MCF 10A (cell line): ENCODE data around the gene C19orf53. TPM values are rescaled to one million over a fixed set of nuclear protein-coding genes. Genes with fewer than 3 reads are reported as not detected.
"Not testable (repeated sequence)": the region's sequence is repeated elsewhere in the genome, so short reads cannot be mapped to it uniquely, and the experiment has no call there.

Source experiments
- BruUV-seq: library from RNA; stranded (reverse); fragments of 400-500 nt; replicated peaks from 2 replicates; lab custom pipeline; 2021; lab: Mats Ljungman, UMichigan
- CTCF ChIA-PET: fragments of 300-600 bp; sonication (Branson Sonifier 250); formaldehyde crosslinking; extraction: SDS; loops from one replicate; lab custom pipeline; 2021; ENCODE audit warnings: antibody characterized with exemption, inconsistent platforms; lab: Yijun Ruan, JAX
- POLR2A ChIA-PET: fragments of 300-600, 350-650 bp; sonication (Branson Sonifier 250); formaldehyde crosslinking; extraction: SDS; loops from one replicate; lab custom pipeline; 2020; ENCODE audit warnings: antibody characterized with exemption, inconsistent platforms; lab: Yijun Ruan, JAX
- DNase-seq: peaks from one replicate; pipeline ENCODE4 v3.0.0-alpha.2; 2018; ENCODE audit not compliant: unreplicated experiment
- H3K27ac Mint-ChIP-seq: one replicate; pipeline ENCODE4 v1.8.0; 2022; ENCODE audit warnings: mild to moderate bottlenecking, low read depth, mixed read lengths; ENCODE audit not compliant: unreplicated experiment
- H3K27me3 Mint-ChIP-seq: one replicate; pipeline ENCODE4 v1.8.0; 2022; ENCODE audit warnings: mixed read lengths; ENCODE audit not compliant: insufficient read depth, unreplicated experiment
- H3K36me3 Mint-ChIP-seq: one replicate; pipeline ENCODE4 v1.8.0; 2022; ENCODE audit warnings: mild to moderate bottlenecking, moderate library complexity, mixed read lengths; ENCODE audit not compliant: insufficient read depth, unreplicated experiment
- H3K4me1 Mint-ChIP-seq: one replicate; pipeline ENCODE4 v1.8.0; 2022; ENCODE audit warnings: mixed read lengths; ENCODE audit not compliant: insufficient read depth, unreplicated experiment
- H3K4me3 Mint-ChIP-seq: one replicate; pipeline ENCODE4 v1.8.0; 2022; ENCODE audit warnings: mild to moderate bottlenecking, moderate library complexity, mixed read lengths; ENCODE audit not compliant: unreplicated experiment
- H3K9me3 Mint-ChIP-seq: one replicate; pipeline ENCODE4 v1.8.0; 2022; ENCODE audit warnings: mixed read lengths; ENCODE audit not compliant: unreplicated experiment
- CTCF ChIP-seq: fragments of 200-600 bp; IDR thresholded peaks from one replicate; pipeline ENCODE4 v1.8.0; 2022; ENCODE audit warnings: antibody characterized with exemption, mild to moderate bottlenecking; ENCODE audit not compliant: unreplicated experiment
- intact Hi-C: fragments of 100-400 bp; cut with micrococcal nuclease; formaldehyde crosslinking; loops from 2 replicates; pipeline ENCODE4 v1.14.1; 2022
- total RNA-seq: library from RNA; stranded (reverse); gene quantifications from 2 replicates; pipeline ENCODE4 v1.2.3, GENCODE V29; 2022

C19orf53 gene
- total RNA-seq, 1 experiment from 2014 or later = 101 TPM

GRCh38 chr19:13770013-13770635 is 4.1 kb upstream of the C19orf53 start:
- H3K36me3 Mint-ChIP-seq = peaks cover 69% of the 10 kb centered on the region
- peaks cover 13% of the 10 kb centered on the region for H3K4me1 Mint-ChIP-seq
- H3K27me3 Mint-ChIP-seq = no peaks in the 10 kb centered on the region
- BruUV-seq = no TSS peak
- intact Hi-C loops = loop anchor here (5.0 kb wide), 1 partner anchor 173 kb away; no protein-coding TSS in a partner anchor
- POLR2A ChIA-PET = interaction anchor here (0.7 kb wide), 1 partner anchor 74 kb away, joined by 6 read pairs; no protein-coding TSS in a partner anchor
- no peak for TF ChIP-seq CTCF
- no peak for DNase-seq
- H3K27ac Mint-ChIP-seq = no peak overlapping the region
- CTCF ChIA-PET = interaction anchor here (1.0 kb wide), 1 partner anchor 92 kb away, joined by 4 read pairs; no protein-coding TSS in a partner anchor
- H3K9me3 Mint-ChIP-seq = no peaks in the 10 kb centered on the region
- no peak overlapping the region for H3K4me3 Mint-ChIP-seq

- no peak for TF ChIP-seq CTCF
- peaks cover 19% of the 10 kb centered on the region for H3K4me1 Mint-ChIP-seq
- CTCF ChIA-PET = interaction anchor here (1.0 kb wide), 1 partner anchor 84 kb away, joined by 3 read pairs; no protein-coding TSS in a partner anchor
- no peak for DNase-seq
- POLR2A ChIA-PET = no interaction called here
- no peak overlapping the region for H3K4me3 Mint-ChIP-seq
- no peaks in the 10 kb centered on the region for H3K9me3 Mint-ChIP-seq
- no peaks in the 10 kb centered on the region for H3K27me3 Mint-ChIP-seq
- no peak overlapping the region for H3K27ac Mint-ChIP-seq
- no TSS peak for BruUV-seq
- intact Hi-C loops = no loop called here
- peaks cover 43% of the 10 kb centered on the region for H3K36me3 Mint-ChIP-seq
Measured at GRCh38 chr19:13778398-13778797, 4.1 kb downstream of the C19orf53 start.

GRCh38 chr19:13778847-13779246 is 4.6 kb downstream of the C19orf53 start:
- no TSS peak for BruUV-seq
- ChIA-PET CTCF (interaction anchor here (1.0 kb wide), 1 partner anchor 83 kb away, joined by 3 read pairs; no protein-coding TSS in a partner anchor), POLR2A (interaction anchor here (0.6 kb wide), 1 partner anchor 85 kb away, joined by 3 read pairs; no protein-coding TSS in a partner anchor)
- Mint-ChIP-seq H3K27me3 (no peaks in the 10 kb centered on the region), H3K27ac (no peak overlapping the region), H3K4me3 (no peak overlapping the region), H3K4me1 (peaks cover 19% of the 10 kb centered on the region), H3K9me3 (no peaks in the 10 kb centered on the region), H3K36me3 (peaks cover 42% of the 10 kb centered on the region)
- no peak for DNase-seq
- TF ChIP-seq CTCF = no peak
- intact Hi-C loops = no loop called here

- H3K4me1 Mint-ChIP-seq = peaks cover 21% of the 10 kb centered on the region
- H3K4me3 Mint-ChIP-seq, H3K9me3 Mint-ChIP-seq, DNase-seq, POLR2A ChIA-PET, BruUV-seq, intact Hi-C loops, H3K27me3 Mint-ChIP-seq, H3K27ac Mint-ChIP-seq: not testable (repeated sequence)
- H3K36me3 Mint-ChIP-seq = peaks cover 32% of the 10 kb centered on the region
- CTCF ChIA-PET = interaction anchor here (0.5 to 0.6 kb wide), 2 partner anchors 73 to 320 kb away, joined by 3 to 6 read pairs; no protein-coding TSS in a partner anchor
Measured at GRCh38 chr19:13779794-13780193, 5.5 kb downstream of the C19orf53 start.
